T-helper 1 cell treated with Interleukin-12 subunit alpha and Interleukin-12 subunit beta and Interleukin-4 antibody, amounts not matched to agents 30 μg/mL and 1 μg/mL, for 36 hours (primary cell): ENCODE data around the gene OSBP.
"Not testable (repeated sequence)": the region's sequence is repeated elsewhere in the genome, so short reads cannot be mapped to it uniquely, and the experiment has no call there.

Source experiments
- H3K27ac Mint-ChIP-seq: one replicate; pipeline ENCODE4 v1.8.0; 2021; ENCODE audit warnings: mild to moderate bottlenecking, mixed read lengths
- H3K27me3 Mint-ChIP-seq: one replicate; pipeline ENCODE4 v1.8.0; 2021; ENCODE audit warnings: low read depth, mixed read lengths
- H3K36me3 Mint-ChIP-seq: one replicate; pipeline ENCODE4 v1.8.0; 2021; ENCODE audit warnings: low read depth, mixed read lengths
- H3K4me1 Mint-ChIP-seq: one replicate; pipeline ENCODE4 v1.8.0; 2021; ENCODE audit warnings: low read depth, mixed read lengths
- H3K4me3 Mint-ChIP-seq: one replicate; pipeline ENCODE4 v1.8.0; 2021; ENCODE audit warnings: mild to moderate bottlenecking, moderate library complexity, mixed read lengths
- H3K9me3 Mint-ChIP-seq: one replicate; pipeline ENCODE4 v1.8.0; 2021; ENCODE audit warnings: mixed read lengths

The OSBP gene

GRCh38 chr11:59615637-59616395 is at the start of gene OSBP:
Gene OSBP, minus strand, starts transcription at chr11:59615774. Its CDS starts 110 bp downstream, at chr11:59615664.
- H3K4me1 Mint-ChIP-seq, result peaks cover 39% of the 10 kb centered on the region
- H3K27ac Mint-ChIP-seq, result peak within 1 kb of the TSS; percentile 92
- no peaks in the 10 kb centered on the region for H3K9me3 Mint-ChIP-seq
- H3K27me3 Mint-ChIP-seq, result no peaks in the 10 kb centered on the region
- peaks cover 11% of the 10 kb centered on the region for H3K36me3 Mint-ChIP-seq
- peak within 1 kb of the TSS; percentile 98 for H3K4me3 Mint-ChIP-seq

DNA sequence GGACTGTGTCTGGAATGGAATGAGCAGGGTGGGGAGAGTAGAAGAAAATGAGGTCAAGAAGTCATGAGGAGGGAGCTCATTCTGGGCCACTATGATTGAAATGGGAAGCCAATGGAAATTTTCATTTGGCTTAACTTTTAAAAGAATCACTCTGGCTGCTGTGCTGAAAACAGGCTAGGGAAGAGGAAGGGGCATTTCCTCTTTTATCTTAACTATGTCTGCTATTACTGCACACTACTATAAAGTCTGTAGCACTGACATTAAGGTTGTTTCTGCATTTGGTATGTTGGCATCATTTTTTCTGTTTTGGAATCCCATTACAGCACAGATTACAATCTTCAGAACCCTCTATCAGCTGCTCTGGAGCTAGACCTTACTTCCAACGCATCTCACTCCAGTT is 45.0 kb upstream of the OSBP start:
- H3K27me3 Mint-ChIP-seq, result no peaks in the 10 kb centered on the region
- H3K36me3 Mint-ChIP-seq, result peaks cover 44% of the 10 kb centered on the region
- H3K27ac Mint-ChIP-seq, result no peak overlapping the region
- H3K4me1 Mint-ChIP-seq, result peaks cover 29% of the 10 kb centered on the region
- H3K4me3 Mint-ChIP-seq, result no peak overlapping the region
- H3K9me3 Mint-ChIP-seq, result no peaks in the 10 kb centered on the region

GRCh38 chr11:59659981-59660380 is 44.4 kb upstream of the OSBP start:
- H3K9me3 Mint-ChIP-seq, result no peaks in the 10 kb centered on the region
- peaks cover 46% of the 10 kb centered on the region for H3K36me3 Mint-ChIP-seq
- peaks cover 25% of the 10 kb centered on the region for H3K4me1 Mint-ChIP-seq
- H3K27ac Mint-ChIP-seq, result peak overlapping the region; percentile 14
- H3K27me3 Mint-ChIP-seq, result no peaks in the 10 kb centered on the region
- no peak overlapping the region for H3K4me3 Mint-ChIP-seq

GRCh38 chr11:59658036-59658435 is 42.5 kb upstream of the OSBP start:
- Mint-ChIP-seq H3K27me3 (no peaks in the 10 kb centered on the region), H3K36me3 (peaks cover 47% of the 10 kb centered on the region)

GRCh38 chr11:59654893-59655292 is 39.3 kb upstream of the OSBP start:
- H3K4me3 Mint-ChIP-seq, result no peak overlapping the region
- H3K36me3 Mint-ChIP-seq, result peaks cover 63% of the 10 kb centered on the region
- H3K27ac Mint-ChIP-seq, result no peak overlapping the region
- no peaks in the 10 kb centered on the region for H3K27me3 Mint-ChIP-seq
- H3K9me3 Mint-ChIP-seq, result no peaks in the 10 kb centered on the region
- H3K4me1 Mint-ChIP-seq, result peaks cover 3% of the 10 kb centered on the region

More at GRCh38 chr11:59658036-59658435, 42.5 kb upstream of the OSBP start:
- peaks cover 15% of the 10 kb centered on the region for H3K4me1 Mint-ChIP-seq
- no peak overlapping the region for H3K27ac Mint-ChIP-seq
- H3K9me3 Mint-ChIP-seq, result no peaks in the 10 kb centered on the region
- no peak overlapping the region for H3K4me3 Mint-ChIP-seq

DNA sequence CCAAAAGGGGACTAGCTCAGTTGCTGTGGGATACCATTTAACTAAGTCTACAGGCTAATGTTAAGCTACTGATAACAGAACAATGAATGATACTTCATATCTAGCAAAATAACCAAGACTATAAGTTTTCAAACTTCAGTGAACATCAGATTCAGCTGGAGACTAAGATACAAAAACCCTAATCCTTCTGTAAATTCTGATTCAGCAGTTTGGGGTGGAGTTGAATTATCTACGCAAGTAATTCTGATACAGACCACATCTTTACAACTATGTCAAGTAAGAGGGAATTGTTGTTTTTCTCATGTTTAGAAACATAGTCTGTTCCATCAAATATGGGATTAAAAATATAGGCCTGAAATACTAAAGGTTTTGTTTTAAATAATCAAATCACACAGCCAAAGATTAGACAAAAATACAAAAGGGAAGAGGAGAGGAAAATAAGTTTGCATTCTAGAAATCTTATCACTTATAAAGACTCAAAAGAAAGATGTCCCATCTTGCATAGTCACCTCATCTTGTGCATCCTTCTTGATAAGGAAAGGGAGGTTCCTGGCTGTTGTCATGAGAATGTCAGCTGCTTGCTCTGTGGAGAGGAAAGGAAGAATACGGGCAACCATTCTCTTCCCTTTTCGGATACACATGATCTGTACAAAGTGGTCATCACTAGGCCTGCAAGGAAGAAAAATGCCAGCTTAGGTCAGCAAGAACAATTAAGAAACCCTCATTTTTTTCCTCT is 31.8 kb upstream of the OSBP start:
- no peaks in the 10 kb centered on the region for H3K27me3 Mint-ChIP-seq
- H3K9me3 Mint-ChIP-seq, result no peaks in the 10 kb centered on the region
- H3K4me3 Mint-ChIP-seq, result no peak overlapping the region
- H3K36me3 Mint-ChIP-seq, result peaks cover 66% of the 10 kb centered on the region
- peaks cover 4% of the 10 kb centered on the region for H3K4me1 Mint-ChIP-seq
- H3K27ac Mint-ChIP-seq, result no peak overlapping the region

DNA sequence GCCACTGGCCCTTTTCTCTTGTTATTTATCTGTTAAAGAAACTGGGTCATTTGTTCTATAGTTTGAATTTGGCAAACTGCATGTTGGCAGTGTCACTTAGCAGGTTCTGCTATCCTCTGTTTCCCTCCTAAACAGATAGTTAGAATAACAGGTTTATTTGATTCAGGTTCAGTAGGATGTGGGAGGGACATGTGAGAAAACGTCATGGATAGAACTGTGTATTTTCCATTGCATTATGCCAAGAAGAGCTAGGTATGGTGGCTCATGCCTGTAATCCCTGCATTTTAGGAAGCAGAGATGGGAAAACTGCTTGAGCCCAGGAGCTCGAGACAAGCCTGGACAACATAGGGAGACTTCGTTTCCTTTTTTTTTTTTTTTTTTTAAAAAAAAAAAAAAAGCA is 29.0 kb upstream of the OSBP start:
- no peak overlapping the region for H3K4me3 Mint-ChIP-seq
- H3K36me3 Mint-ChIP-seq, result peaks cover 53% of the 10 kb centered on the region
- no peaks in the 10 kb centered on the region for H3K27me3 Mint-ChIP-seq
- no peaks in the 10 kb centered on the region for H3K9me3 Mint-ChIP-seq
- H3K4me1 Mint-ChIP-seq, result peaks cover 3% of the 10 kb centered on the region
- H3K27ac Mint-ChIP-seq, result no peak overlapping the region

- H3K27me3 Mint-ChIP-seq, result no peaks in the 10 kb centered on the region
- no peak overlapping the region for H3K27ac Mint-ChIP-seq
- H3K36me3 Mint-ChIP-seq, result peaks cover 53% of the 10 kb centered on the region
- no peaks in the 10 kb centered on the region for H3K9me3 Mint-ChIP-seq
- H3K4me3 Mint-ChIP-seq, result no peak overlapping the region
- H3K4me1 Mint-ChIP-seq, result peaks cover 3% of the 10 kb centered on the region
Observed at GRCh38 chr11:59643390-59643789, 27.8 kb upstream of the OSBP start.

- Mint-ChIP-seq H3K36me3 (peaks cover 58% of the 10 kb centered on the region), H3K4me3 (no peak overlapping the region), H3K4me1 (peaks cover 3% of the 10 kb centered on the region), H3K27me3 (no peaks in the 10 kb centered on the region), H3K9me3 (no peaks in the 10 kb centered on the region), H3K27ac (no peak overlapping the region)
Observed at GRCh38 chr11:59641156-59641555, 25.6 kb upstream of the OSBP start.

- H3K27me3 Mint-ChIP-seq, result no peaks in the 10 kb centered on the region
- no peak overlapping the region for H3K4me3 Mint-ChIP-seq
- no peaks in the 10 kb centered on the region for H3K9me3 Mint-ChIP-seq
- peaks cover 11% of the 10 kb centered on the region for H3K36me3 Mint-ChIP-seq
- no peak overlapping the region for H3K27ac Mint-ChIP-seq
- H3K4me1 Mint-ChIP-seq, result no peaks in the 10 kb centered on the region
Observed at GRCh38 chr11:59630493-59630892, 14.9 kb upstream of the OSBP start.

GRCh38 chr11:59629996-59630395 is 14.4 kb upstream of the OSBP start:
- Mint-ChIP-seq H3K4me3 (no peak overlapping the region), H3K36me3 (peaks cover 11% of the 10 kb centered on the region), H3K27me3 (no peaks in the 10 kb centered on the region)

DNA sequence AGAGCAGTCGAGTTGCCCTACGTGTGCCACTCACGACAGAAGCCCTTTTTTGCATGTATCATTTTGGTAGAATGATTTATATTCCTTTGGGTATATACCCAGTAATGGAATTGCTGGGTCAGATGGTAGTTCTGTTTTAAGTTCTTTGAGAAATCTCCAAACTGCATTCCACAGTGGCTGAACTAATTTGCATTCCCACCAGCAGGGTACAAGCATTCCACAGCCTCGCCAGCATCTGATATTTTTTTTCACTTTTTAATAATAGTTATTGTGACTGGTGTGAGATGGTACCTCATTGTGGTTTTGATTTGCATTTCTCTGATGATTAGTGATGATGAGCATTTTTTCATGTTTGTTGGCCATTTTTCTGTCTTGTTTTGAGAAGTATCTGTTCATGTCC is 11.4 kb upstream of the OSBP start:
- peaks cover 11% of the 10 kb centered on the region for H3K36me3 Mint-ChIP-seq
- H3K27ac Mint-ChIP-seq, H3K9me3 Mint-ChIP-seq, H3K4me1 Mint-ChIP-seq, H3K4me3 Mint-ChIP-seq, H3K27me3 Mint-ChIP-seq: not testable (repeated sequence)

More at GRCh38 chr11:59629996-59630395, 14.4 kb upstream of the OSBP start:
- no peaks in the 10 kb centered on the region for H3K9me3 Mint-ChIP-seq
- H3K4me1 Mint-ChIP-seq, result no peaks in the 10 kb centered on the region
- H3K27ac Mint-ChIP-seq, result no peak overlapping the region

DNA sequence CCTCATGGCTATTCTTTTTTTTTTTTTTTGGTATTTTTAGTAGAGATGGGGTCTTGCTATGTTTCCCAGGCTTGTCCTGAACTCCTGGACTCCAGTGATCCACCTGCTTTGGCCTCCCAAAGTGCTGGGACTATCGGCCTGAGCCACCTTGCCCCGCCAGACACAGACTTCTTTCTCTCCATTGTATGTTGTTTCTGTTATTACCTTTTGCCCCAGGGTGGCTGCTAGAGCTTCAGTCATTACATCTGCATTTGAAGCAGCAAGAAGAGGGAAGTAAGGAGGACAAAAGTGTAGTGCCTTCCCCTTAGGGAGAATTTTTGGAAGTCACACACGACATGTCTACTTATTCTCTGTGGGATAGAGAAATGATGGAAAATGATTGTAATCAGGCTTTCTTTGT is 10.1 kb upstream of the OSBP start:
- no peak overlapping the region for H3K4me3 Mint-ChIP-seq
- no peaks in the 10 kb centered on the region for H3K27me3 Mint-ChIP-seq
- no peak overlapping the region for H3K27ac Mint-ChIP-seq
- H3K9me3 Mint-ChIP-seq, result no peaks in the 10 kb centered on the region
- peaks cover 8% of the 10 kb centered on the region for H3K36me3 Mint-ChIP-seq
- H3K4me1 Mint-ChIP-seq, result no peaks in the 10 kb centered on the region

DNA sequence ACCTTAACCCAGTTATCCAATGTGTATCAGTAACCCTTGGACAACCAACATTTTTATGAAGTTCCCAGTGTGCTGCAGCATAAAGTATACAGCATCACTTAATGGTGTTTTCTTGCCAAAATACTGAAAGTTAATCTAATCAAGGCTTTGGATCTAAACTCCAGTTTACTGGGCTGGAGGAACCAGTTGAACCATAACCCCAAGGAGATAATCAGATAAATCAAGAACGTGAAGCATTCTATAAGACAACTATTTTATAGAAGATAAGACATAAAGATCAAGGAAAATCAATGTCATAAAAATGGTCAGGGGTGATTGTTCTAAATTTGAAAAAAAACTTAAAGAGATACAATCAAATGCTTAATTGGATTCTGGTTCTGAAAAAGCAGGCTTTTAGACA is 2.3 kb upstream of the OSBP start:
- H3K27me3 Mint-ChIP-seq, result no peaks in the 10 kb centered on the region
- no peak overlapping the region for H3K4me3 Mint-ChIP-seq
- H3K36me3 Mint-ChIP-seq, result peaks cover 3% of the 10 kb centered on the region
- no peak overlapping the region for H3K27ac Mint-ChIP-seq
- H3K9me3 Mint-ChIP-seq, result no peaks in the 10 kb centered on the region
- H3K4me1 Mint-ChIP-seq, result peaks cover 23% of the 10 kb centered on the region

- peaks cover 37% of the 10 kb centered on the region for H3K4me1 Mint-ChIP-seq
- H3K27me3 Mint-ChIP-seq, result no peaks in the 10 kb centered on the region
- peak overlapping the region; percentile 89 for H3K27ac Mint-ChIP-seq
- no peaks in the 10 kb centered on the region for H3K9me3 Mint-ChIP-seq
- H3K4me3 Mint-ChIP-seq, result peak overlapping the region; percentile 80
- peaks cover 11% of the 10 kb centered on the region for H3K36me3 Mint-ChIP-seq
Observed at GRCh38 chr11:59616396-59616982, 915 bp upstream of the OSBP start.
